Lower leg skin (tissue), 4 donors: ENCODE measurements around the gene MRPS2. TPM values are rescaled to one million over a fixed set of nuclear protein-coding genes. Genes with fewer than 3 reads are reported as not detected.
"Not testable (repeated sequence)": the region's sequence is repeated elsewhere in the genome, so short reads cannot be mapped to it uniquely, and the experiment has no call there.

Experiments used
- DNase-seq, 2 donors: peaks; one replicate each; pipeline ENCODE4 v3.0.0-alpha.2; 2019; ENCODE audit warnings: low spot score in 2 of 2
- H3K4me3 ChIP-seq: fragments of 200-600 bp; sonication (generic); 2 replicates; pipeline ENCODE4 v1.5.1; 2017; ENCODE audit warnings: mild to moderate bottlenecking, low read depth; ENCODE audit not compliant: poor library complexity, severe bottlenecking
- CTCF ChIP-seq, 3 donors: fragments of 450-650 bp; IDR thresholded peaks; one replicate each; pipeline ENCODE4 v1.5.1; 2016; ENCODE audit warnings: antibody characterized with exemption in 3 of 3, mild to moderate bottlenecking in 3 of 3, moderate library complexity in 2 of 3
- POLR2A ChIP-seq, 2 donors: fragments of 450-650 bp; IDR thresholded peaks; one replicate each; pipeline ENCODE4 v1.6.1; 2016 to 2017; ENCODE audit warnings: antibody characterized with exemption in 2 of 2, mild to moderate bottlenecking in 1 of 2, moderate library complexity in 1 of 2
- WGBS, 2 donors: methylation state at CpG; one replicate each; pipeline ENCODE4 v1.1.5; 2018; 5-methylcytosine and 5-hydroxymethylcytosine counted together
- intact Hi-C: fragments of 100-400 bp; cut with DNase I; formaldehyde crosslinking; loops from one replicate; pipeline ENCODE4 v1.15.0; 2023; ENCODE audit warnings: low total_unique reads
- total RNA-seq, 4 donors: library from RNA; depleted of rRNA; stranded (reverse); fragments of >200 nt; gene quantifications; one replicate each; pipeline ENCODE4 v1.1.0, GENCODE V29; 2016

MRPS2 gene
- total RNA-seq, 4 donors from 2014 or later, result 41.3 to 61.6 (median 49.7) TPM

GRCh38 chr9:135533674-135534073 lies 33.2 kb downstream of the MRPS2 start:
- TF ChIP-seq POLR2A (IDR thresholded peaks at IDR 0.05) (no peak), CTCF (IDR thresholded peaks at IDR 0.05) (no peak)
- peak in 1 of 2 donors; percentile 60 for DNase-seq
- intact Hi-C loops, result no loop called here
- H3K4me3 ChIP-seq, result no peak overlapping the region
- 83 to 84% methylated on average over 12 of the region's 12 CpGs for WGBS, 2 donors

DNA sequence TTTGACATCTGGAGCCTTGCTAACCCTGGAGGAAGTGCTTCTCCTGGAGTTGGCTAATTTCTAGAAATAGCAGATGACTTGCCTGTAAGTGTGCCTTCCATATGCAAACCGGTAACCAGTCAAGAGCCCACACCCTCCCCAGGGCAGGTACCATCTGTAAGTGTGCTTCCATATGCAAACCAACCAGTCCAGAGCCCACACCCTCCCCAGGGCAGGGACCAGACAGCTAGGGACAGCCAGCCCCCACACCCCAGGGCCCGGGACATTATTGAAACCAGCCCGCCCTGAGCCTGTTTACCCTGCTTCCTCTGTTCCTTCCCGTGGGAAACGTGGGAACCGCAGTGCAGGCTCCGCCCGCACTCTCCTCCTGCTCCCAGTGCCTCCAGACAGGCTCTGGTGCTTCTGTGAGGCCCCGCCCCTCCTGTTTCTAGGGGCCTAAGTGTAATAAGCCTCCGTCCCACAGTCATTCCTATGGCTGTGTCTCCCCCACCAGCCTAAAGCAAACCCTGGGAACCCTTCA lies 33.8 kb downstream of the MRPS2 start:
- 15 to 30% methylated on average over 10 of the region's 10 CpGs for WGBS, 2 donors
- peak in 1 of 2 donors; percentile 69 for DNase-seq
- intact Hi-C loops, H3K4me3 ChIP-seq: not testable (repeated sequence)

DNA sequence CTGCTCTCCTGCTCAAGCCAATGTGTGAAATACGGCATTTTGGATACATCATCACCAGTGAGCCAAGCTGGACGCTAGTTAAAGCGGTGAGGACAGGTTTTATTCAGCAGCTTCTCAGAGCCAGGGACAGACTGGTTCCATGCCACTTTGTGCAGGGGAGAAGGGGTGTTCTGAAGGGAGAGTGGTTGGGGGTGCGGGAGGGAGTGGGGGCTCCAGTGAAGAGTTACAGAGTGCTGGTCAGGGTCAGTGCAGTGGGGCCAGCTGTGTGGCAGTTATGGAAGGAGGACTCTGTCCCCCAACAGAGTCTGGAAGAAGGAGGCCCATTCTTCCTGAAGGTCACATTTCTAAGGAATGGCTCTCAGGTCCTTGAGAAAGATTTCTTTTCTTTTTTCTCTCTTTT lies 34.3 kb downstream of the MRPS2 start:
- WGBS, 2 donors, result 73 to 83% methylated on average over 4 of the region's 4 CpGs
- intact Hi-C loops, DNase-seq, H3K4me3 ChIP-seq: not testable (repeated sequence)

GRCh38 chr9:135535631-135536030 lies 35.1 kb downstream of the MRPS2 start:
- 62 to 71% methylated on average over 7 to 13 of the region's 13 CpGs for WGBS, 2 donors
- intact Hi-C loops, H3K4me3 ChIP-seq: not testable (repeated sequence)
- DNase-seq, result peak in 1 of 2 donors; percentile 78

DNA sequence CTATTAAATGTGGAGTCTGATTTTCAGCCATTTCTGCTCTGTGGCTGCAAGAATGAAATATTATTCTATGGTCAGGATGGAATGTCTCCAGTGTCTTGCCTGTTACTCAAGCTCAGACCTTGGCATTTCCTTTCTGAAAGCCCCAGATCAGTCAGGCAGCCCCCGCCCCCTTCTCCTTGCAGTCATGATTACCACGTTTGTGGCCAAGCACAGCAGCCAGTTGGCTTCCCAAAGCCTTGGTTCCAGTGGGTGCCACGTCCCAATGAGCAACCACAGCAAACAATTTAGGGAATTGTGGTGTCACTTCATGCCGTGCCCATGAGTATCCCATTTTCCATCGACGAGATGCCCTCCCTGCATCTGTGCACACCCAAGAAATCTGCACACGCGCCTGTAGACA lies 35.7 kb downstream of the MRPS2 start:
- TF ChIP-seq CTCF (IDR thresholded peaks at IDR 0.05) (no peak), POLR2A (IDR thresholded peaks at IDR 0.05) (no peak)
- 76 to 78% methylated on average over 8 of the region's 8 CpGs for WGBS, 2 donors
- DNase-seq, result no peak
- no peak overlapping the region for H3K4me3 ChIP-seq
- intact Hi-C loops, result no loop called here

GRCh38 chr9:135543262-135543894 lies 42.9 kb downstream of the MRPS2 start:
- H3K4me3 ChIP-seq, intact Hi-C loops, DNase-seq: not testable (repeated sequence)
- 54 to 66% methylated on average over 8 of the region's 8 CpGs for WGBS, 2 donors

- intact Hi-C loops, result no loop called here
- WGBS, 2 donors, result 80 to 87% methylated on average over 18 of the region's 18 CpGs
- peak in 1 of 2 donors; percentile 68 for DNase-seq
- TF ChIP-seq CTCF (IDR thresholded peaks at IDR 0.05), result no peak
- TF ChIP-seq POLR2A (IDR thresholded peaks at IDR 0.05), result no peak
- H3K4me3 ChIP-seq, result no peak overlapping the region
Observed at GRCh38 chr9:135544981-135545635, 44.6 kb downstream of the MRPS2 start.

GRCh38 chr9:135545646-135546176 lies 45.2 kb downstream of the MRPS2 start, which contains the start of gene OBP2A:
TSS of gene OBP2A (plus strand) at chr9:135546126. CDS start at chr9:135546181, 55 bp downstream.
- intact Hi-C loops, H3K4me3 ChIP-seq: not testable (repeated sequence)
- peak in 1 of 2 donors; percentile 50 for DNase-seq
- WGBS, 2 donors, result 73 to 81% methylated on average over 9 to 10 of the region's 19 CpGs

DNA sequence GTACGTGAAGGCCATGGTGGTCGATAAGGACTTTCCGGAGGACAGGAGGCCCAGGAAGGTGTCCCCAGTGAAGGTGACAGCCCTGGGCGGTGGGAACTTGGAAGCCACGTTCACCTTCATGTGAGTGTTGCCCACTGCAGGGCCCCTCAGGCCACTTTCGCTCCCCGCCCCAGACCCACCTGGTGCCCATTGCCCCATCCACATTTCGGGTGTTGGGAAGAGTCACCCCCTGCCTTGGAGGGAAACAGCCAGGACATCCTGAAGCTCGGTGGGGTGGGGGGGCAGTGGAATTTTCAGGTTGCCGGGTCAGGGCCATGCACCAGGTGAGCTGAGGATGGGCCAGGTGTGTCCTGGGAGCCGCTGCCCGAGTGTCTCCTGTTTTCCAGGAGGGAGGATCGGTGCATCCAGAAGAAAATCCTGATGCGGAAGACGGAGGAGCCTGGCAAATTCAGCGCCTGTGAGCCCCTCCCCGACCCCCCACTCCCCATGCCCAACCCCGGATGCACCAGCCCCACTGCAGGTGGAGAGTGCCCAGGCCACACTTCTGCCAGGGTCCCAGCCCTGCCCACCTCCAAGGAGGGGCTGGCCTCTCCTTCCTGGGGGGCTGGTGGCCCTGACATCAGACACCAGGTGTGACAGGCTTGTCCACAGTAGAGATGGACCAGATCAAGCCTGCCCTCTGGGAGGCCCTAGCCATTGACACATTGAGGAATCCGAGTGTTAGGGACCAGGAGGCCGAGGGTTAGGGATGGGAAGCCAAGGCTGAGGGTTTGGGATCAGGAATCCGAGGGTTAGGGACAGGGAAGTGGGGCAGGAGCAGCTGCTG lies 46.5 kb downstream of the MRPS2 start:
- DNase-seq, result peak in 1 of 2 donors; percentile 72
- H3K4me3 ChIP-seq, intact Hi-C loops: not testable (repeated sequence)
- 83 to 85% methylated on average over 11 to 19 of the region's 21 CpGs for WGBS, 2 donors
